ENCODE results near the gene BSN.

BSN gene

DNA sequence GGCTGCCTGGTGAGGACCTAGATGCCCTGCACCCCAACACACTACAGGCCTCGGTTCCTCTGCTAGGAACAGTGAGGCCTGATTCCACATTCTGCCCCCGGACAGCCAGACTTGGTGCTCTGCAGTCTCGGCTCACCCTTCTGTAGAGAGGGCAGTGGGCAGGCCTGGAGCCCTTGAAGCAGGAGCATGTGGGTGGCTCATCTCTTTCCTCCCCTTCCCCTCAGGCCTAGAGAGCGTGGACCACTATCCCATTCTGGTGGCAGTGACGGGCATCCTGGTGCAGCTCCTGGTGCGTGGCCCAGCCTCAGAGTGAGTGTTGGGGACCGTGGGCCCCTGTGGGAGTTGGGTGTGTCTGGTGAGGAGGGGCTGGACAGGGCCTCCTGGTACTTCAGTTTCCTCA lies 161.9 kb downstream of the BSN start:
- no peak for DNase-seq (ENCODE audit: low read depth)

DNA sequence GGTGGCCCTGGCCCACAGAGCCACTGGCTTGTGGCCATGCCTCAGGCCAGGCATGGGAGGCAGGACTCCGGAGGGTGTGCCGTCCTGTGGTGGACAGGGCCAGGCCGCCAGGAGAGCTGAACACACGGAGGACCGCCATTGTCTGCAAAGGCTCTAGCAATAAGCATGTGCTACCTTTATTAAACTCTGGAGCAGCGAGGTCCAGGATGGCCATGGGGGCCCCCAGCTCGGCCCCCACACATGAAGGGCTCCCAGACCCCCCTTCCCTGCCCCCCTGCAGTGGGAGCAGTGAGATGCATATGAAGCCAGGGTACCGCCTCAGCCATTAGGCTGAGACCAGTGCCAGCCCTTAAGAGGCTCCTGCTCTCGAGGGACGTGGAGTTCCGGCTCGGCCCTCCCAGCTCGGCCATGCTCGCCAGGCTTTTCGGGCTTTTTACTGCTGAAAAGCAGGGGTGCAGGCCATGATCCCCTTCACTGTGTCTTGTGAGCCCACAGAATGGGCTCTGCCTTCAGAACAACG lies 162.5 kb downstream of the BSN start:
- DNase-seq (ENCODE audit: low read depth): no peak

DNA sequence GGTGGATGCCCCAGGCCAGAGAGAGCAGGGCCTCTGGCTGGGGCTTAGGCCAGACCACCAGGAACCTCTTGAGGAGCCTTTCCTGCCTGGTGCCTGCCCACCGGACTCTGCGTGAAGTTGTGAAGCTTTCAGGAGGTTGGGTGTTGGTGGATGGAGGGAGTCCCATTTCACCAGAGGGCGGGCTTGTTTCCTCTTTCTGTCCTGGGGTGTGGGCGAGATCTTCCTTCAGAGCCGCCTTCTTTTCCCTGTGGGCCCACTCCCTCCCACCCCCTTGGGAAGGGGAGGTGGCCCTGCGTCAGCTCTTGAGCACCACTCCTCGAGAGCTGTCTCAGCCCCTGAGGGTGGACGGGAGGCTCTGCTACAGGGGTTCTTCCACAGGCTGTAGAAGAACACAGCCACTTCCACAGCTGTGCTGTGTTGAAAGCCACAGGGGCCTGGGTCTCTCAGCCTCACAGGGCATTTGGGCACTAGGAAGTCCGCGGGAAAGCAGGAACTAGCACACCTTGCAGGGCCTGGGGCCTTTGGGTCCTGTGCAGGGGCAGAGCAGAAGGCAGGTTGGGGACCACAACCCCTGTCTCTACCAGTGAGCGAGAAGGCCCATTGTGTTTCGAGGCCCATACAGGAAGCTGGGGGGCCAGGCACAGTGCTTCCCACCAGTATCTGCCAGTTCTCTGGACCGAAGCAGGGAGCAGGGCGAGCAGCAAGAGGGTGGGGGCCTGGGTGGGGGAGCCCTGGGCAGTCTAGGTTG lies 163.1 kb downstream of the BSN start:
- no peak for DNase-seq (ENCODE audit: low read depth)

DNA sequence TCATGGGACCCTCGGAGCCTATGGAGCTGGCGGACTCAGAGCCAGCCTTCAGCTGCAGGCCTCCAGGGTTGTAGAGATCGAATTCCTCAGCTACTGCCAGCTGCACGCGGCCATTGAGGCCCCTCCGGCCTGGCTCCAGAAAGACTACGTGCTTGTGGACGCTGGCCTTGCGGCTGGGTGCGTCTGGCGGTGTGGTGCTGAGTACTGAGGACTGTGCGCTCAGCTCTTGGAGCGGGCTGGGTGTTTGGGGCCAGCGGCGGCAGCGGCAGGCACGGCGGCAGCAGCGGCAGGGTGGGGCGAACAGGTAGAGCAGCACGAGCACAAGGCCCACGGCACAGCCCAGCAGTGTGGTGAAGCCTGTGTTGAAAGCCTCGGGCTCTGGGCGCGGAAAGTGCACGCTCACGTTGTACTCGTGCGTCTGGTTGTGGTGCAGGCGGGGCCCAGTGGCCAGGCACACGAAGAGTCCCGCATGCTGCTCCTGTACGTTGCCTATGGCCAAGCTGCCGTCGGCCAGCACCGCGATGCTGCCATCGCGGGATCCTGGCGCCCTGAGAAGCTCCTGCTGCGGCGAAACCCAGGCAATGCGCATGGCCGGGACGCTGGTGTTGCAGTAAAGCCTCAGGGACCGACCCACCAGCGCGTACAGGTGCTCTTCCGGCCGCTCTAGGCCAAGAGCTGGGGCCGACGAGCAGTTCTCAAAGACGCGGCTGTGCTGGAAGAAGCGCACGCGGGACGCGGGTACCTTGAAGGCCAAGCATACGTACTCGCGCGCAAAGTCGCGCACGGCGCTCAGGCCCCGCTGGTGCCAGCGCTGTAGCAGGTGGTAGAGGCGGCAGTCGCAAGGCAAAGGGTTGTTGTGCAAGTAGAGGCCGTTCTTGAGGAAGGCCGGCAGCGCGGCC lies 163.9 kb downstream of the BSN start:
- no peak for DNase-seq (ENCODE audit: low read depth)

DNA sequence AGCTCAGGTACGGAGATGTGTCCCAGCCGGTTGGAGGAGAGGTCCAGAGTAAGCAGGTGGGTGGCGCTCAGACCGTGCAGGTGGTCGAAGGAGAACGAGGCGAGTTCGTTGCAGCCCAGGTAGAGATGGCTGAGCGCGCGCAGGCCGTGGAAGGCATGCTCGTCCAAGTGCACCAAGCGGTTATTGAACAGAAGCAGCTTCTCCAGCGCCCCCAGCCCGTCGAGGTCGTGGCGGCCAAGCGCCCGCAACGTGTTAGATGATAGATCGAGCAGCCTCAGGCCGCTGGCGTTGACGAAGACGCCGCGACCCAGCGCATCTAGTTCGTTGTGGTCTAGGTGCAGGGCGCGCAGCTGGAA lies 164.6 kb downstream of the BSN start:
- no peak for DNase-seq (ENCODE audit: low read depth)

DNA sequence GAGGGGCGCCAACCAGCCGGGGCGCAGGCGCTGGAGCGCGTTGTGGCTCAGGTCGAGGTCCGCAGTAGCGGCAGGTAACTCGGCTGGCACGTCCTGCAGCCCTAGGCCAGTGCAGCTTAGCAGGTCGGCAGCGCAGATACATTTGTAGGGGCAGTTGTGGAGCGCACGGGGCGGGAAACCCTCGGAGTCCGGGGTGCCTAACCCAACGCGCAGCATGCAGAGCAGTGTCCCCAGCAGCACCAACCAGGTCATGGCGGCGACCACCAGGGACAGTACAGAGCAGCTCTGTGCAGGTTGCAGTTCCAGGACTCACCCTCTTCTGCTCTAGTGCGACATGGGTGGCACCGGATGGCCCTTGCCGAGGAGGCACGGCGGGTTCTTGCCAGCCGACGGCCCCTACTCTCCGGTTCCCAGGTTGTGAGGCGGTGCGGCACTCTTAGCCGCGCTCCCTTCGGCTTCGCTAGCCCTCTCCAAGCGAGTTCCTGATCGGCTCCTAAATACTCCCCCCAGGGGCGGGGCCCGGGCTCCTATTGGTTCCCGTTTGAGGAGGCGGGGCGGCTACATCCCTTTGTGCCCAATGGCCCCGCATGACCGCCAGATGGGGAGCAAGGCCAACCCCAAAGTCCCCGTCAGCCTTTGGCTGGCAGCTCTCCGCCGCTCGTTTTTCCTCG lies 165.1 kb downstream of the BSN start, which contains the start of gene AMIGO3:
AMIGO3 (minus strand) TSS at position 471 of the 671 bp plus-strand sequence; CDS start at position 252, 219 bp downstream.
- DNase-seq (ENCODE audit: low read depth): peak; percentile 83
